GM19468 (cell line): ENCODE data around the gene KATNB1.
"Not testable (repeated sequence)": the region's sequence is repeated elsewhere in the genome, so short reads cannot be mapped to it uniquely, and the experiment has no call there.

Source experiments
- ATAC-seq: cut with Tn5 transposase; IDR thresholded peaks from one replicate; pipeline ENCODE4 v1.9.1; 2021; ENCODE audit warnings: mild to moderate bottlenecking, moderate library complexity, moderate number of reproducible peaks; ENCODE audit not compliant: unreplicated experiment; ENCODE audit errors: extremely low read depth

KATNB1 gene

DNA sequence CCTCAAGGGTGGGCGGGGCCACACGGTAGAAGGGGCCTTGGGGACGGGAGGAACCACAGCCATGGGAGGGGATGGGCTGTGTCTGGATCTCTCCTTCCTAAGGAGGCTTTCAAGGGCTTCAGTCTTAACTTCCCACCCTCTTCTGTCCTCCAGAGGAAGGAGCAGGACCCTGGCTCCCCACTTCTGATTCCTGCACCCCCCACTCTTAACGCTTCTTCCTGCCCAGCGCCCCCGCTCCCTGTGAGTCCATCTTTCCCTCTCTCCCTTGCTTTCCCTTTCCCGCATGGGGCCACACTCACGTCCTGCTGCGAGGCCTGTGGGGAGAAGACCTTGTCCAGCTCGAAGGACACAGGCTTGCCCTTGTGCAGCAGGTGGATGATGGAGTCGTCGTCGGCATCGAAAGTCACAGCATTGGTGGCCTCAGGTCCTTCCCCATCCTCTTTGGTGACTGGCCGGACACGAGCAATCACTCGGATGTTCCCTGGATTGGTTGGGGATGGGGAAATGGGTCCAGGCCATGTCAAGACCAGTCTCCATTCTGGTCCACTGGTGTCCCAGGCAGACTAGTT, 29.7 kb downstream of the KATNB1 start:
- ATAC-seq: no peak

GRCh38 chr16:57766714-57767348, 31.3 kb downstream of the KATNB1 start:
- no peak for ATAC-seq

DNA sequence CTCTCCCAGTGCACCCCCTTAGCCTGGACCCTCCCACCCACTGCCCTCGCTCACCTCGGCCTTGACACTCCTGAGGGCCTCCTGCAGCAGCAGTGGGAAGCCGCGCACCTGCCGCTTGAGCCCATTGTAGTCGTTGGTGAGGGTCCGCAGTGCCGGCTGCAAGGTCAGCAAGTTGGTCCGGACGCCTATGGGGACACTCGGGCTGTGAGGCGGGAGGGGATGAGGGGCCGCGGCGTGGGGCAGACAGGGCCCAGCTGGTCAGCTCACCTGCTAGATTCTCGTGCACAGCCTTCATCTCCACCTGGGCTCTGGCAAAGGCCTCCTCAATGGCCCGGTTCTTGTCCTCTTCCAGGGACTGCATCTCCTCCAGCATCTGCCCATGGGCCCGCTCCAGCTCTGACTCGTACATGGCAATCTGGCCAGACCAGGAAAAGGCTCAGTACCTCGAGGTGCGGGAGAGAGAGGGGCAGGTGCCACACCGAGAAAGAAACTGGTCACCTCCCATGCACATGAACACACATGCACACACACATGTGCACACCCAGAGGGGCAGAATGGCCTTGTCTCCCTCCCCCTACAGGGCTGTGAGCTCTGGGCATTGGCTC, 34.1 kb downstream of the KATNB1 start:
- ATAC-seq: no peak

DNA sequence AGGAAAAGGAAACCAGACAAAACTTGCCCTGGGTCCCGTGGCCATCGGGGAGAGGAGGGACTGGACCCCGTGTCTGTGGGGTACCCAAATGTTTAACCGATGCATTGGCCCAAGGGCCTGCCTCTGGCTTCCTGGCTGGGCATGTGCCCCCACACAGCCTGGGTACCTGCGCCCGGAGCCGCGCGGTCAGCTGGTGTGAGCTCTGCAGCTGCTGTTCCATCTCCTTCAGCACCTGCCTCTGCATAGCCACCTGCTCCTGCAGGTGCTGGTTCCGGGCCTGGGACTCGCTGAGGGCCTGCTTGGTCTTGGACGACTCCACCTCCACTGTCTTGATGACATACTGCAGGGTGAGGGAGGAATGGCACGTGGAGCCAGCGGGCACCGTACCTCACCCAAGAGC, 34.8 kb downstream of the KATNB1 start:
- no peak for ATAC-seq

DNA sequence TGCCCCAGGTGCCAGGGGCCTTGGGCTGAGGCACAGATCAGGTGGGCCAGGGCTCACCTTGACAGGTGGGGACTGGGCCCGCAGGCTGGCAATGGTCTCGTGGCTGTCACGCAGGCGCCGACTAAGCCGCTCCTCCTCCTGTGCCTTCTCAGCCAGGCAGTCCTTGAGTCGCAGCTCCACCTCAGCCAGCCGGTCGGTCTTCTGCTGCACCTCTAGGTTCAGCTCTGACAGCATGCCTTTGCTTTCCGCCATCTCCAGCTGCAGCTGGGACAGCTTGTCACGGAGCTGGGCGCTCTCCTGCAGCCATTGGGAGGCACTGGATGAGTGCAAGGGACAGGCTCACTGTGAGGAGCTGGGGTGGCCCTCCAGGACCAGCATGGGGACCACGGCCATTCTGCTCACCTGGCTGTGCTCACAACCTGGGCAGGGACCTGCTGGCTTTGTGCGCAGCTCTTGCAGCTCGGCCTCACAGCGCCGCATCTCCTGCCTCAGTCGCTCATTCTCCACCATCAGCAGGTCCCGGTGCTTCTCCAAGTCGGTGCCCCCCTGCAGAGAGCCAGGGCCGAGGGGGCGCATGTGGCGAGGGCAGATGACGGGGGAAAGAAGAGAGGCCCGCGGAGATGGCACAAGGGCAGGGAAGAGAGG, 35.7 kb downstream of the KATNB1 start:
- no peak for ATAC-seq

DNA sequence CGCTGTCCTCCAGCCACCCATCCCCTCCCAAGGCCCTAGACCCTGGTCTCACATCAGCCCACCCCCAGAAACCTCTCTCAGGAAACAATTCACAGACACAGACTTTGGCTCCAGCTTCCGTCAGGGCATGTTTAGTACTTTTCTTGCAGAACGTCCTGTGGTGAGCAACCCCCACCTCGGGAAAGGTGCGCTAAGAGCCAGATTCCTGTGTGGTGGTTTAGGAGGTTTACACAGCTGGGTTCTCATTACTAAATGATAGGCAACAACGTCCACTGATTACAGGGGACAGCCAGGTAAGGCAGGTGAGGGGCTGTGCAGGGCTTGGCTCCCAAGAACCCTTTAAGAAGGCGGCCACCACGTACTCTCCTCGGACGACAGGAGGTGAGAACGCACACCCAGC, 37.4 kb downstream of the KATNB1 start:
- no peak for ATAC-seq

- ATAC-seq: no peak
Measured at GRCh38 chr16:57773655-57774295, 38.2 kb downstream of the KATNB1 start.

- ATAC-seq: no peak
Measured at GRCh38 chr16:57774705-57775285, 39.2 kb downstream of the KATNB1 start.

GRCh38 chr16:57775661-57776469, 40.3 kb downstream of the KATNB1 start:
- ATAC-seq: no peak

DNA sequence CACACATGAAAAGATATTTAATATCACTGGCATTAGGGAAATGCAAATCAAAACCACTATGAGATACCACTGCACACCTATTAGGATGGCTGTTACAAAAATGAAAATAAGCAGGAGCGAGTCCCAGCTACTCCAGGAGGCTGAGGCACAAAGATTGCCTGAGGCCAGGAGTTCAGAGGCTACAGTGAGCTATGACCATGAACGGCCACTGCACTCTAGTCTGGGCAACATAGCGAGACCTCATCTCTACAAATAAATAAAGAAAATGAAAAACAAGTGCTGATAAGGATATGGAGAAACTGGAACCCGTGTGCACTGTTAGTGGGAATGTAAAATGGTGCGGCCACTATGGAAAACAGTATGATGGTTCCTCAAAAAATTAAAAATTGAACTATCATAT, 43.1 kb downstream of the KATNB1 start:
- ATAC-seq: no peak

DNA sequence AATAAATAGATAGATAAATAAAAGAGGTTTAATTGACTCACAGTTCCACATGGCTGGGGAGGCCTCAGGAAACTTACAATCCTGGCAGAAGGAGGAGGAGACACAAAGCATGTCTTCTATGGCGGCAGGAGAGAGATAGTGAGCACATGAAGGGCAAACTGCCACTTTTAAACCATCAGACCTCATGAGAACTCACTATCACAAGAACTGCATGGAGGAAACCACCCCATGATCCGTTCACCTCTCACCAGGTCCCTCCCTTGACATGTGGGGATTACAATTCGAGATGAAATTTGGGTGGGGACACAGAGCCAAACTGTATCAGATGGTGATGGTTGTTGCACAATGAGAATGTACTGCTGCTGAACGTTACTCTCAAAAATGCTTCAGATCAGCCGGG, 44.3 kb downstream of the KATNB1 start:
- ATAC-seq: not testable (repeated sequence)

DNA sequence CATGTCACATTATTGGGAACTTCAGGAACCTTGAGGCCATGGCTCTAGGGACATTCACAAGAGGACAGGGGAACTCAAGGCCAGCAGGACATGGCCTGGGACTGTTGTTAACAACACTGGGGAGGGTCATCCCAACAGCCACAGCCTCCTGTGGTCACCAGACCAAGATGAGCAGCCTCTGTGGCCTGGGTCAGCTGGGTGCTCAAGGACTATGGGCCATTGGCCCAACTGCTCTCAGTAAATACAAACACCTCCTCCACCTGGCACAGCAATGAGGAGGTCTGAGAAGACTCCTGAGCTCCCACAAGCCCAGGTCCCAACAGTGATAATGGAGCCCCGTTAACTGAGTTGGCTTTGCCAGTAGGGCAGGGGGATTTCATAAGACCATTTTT, 45.8 kb downstream of the KATNB1 start:
- ATAC-seq: no peak

- no peak for ATAC-seq
Measured at GRCh38 chr16:57781741-57782606, 46.4 kb downstream of the KATNB1 start.

DNA sequence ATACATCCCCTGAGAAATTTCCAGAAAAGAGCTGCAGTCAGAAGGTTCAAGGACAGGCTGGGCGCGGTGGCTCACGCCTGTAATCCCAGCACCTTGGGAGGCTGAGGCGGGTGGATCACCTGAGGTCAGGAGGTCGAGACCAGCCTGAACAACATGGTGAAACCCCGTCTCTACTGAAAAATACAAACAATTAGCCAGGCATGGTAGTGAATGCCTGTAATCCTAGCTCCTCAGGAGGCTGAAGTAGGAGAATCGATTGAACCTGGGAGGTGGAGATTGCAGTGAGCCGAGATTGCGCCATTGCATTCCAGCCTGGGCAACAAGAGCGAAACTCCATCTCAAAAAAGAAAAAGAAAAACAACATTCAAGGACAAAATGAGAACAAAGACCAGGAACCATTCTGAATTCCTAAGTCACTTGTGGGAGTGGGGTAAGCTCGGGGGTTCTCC, 47.1 kb downstream of the KATNB1 start:
- not testable (repeated sequence) for ATAC-seq

GRCh38 chr16:57783116-57783515, 47.5 kb downstream of the KATNB1 start:
- ATAC-seq: no peak

GRCh38 chr16:57783883-57784282, 48.3 kb downstream of the KATNB1 start:
- no peak for ATAC-seq

DNA sequence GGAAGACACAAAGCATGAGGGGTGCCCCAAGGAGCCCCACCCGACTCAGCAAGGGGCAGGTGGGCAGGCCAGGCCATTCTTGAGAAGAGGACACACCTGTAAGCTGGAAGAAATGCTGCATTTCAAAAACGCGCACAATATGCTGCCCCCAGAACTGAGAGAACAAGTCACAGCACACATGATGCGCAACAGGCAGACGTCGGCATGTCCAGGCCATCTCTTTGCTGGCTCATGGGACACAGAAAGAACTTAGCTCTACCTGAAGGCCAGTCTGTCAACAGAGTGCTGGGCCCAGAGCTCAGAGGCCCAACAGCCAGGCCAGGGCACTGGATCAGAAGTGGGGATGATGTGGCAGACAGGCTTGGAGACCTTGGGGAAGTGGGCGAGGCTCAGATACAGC, 48.8 kb downstream of the KATNB1 start:
- no peak for ATAC-seq

DNA sequence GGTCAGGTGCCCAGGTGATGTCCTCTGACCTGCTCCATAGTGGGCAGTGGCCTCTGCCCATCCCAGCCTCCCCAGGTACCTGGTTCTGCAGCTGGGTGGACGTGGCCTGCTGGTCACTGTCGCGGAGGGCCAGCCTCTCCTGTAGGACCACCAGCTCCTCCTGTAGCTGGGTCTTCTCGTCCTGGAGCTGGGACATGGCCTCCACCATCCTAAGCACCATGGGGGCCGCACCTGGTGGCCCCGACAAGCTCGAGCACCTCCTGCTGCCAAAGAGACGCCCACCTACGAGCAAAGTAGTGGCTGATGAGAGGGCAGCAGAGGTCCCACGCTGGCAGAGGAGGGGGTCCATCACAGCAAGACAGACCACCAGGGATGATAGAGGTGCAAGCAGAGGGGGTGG, 49.8 kb downstream of the KATNB1 start:
- no peak for ATAC-seq

GRCh38 chr16:57785924-57786323, 50.4 kb downstream of the KATNB1 start:
- no peak for ATAC-seq
